ENCODE data around the gene SEMA3B.

DNA sequence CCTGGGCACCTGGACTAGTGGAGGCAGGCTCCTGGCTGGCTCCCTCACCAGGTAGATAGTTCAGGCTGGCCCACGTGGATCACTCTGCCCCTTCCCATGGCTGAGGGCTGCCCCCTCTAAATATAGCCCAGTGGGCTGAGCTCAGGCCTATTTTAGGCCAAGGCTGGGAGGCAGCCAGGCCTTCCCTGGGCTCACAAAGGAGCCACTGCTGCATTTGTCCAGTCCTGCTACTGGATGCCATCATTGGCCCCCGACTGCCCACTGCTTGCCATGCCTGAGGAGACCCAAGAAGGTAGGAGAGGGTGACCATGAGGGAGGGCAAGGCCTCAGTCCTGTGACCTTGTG is 9.9 kb downstream of the SEMA3B start, which contains the start of gene LSMEM2:
- TF ChIP-seq, protein P1, sequence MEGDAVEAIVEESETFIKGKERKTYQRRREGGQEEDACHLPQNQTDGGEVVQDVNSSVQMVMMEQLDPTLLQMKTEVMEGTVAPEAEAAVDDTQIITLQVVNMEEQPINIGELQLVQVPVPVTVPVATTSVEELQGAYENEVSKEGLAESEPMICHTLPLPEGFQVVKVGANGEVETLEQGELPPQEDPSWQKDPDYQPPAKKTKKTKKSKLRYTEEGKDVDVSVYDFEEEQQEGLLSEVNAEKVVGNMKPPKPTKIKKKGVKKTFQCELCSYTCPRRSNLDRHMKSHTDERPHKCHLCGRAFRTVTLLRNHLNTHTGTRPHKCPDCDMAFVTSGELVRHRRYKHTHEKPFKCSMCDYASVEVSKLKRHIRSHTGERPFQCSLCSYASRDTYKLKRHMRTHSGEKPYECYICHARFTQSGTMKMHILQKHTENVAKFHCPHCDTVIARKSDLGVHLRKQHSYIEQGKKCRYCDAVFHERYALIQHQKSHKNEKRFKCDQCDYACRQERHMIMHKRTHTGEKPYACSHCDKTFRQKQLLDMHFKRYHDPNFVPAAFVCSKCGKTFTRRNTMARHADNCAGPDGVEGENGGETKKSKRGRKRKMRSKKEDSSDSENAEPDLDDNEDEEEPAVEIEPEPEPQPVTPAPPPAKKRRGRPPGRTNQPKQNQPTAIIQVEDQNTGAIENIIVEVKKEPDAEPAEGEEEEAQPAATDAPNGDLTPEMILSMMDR (IDR thresholded peaks at IDR 0.05) = no peak
- no peak for TF ChIP-seq POLR2A (IDR thresholded peaks at IDR 0.05)
